GM18951 (cell line): ENCODE measurements around the gene PSD.

Experiments
- POLR2A ChIP-seq: IDR thresholded peaks from 4 replicates; pipeline ENCODE4 v1.6.1; 2011; ENCODE audit warnings: mild to moderate bottlenecking; ENCODE audit not compliant: insufficient read length, insufficient read depth; ENCODE audit errors: extremely low read depth
- in situ Hi-C: fragments of 300-500 bp; cut with MboI; formaldehyde crosslinking; loops from one replicate; pipeline ENCODE4 v1.12.0; 2022; ENCODE audit warnings: low sequenced_read_pairs, mixed read lengths, inconsistent platforms; ENCODE audit not compliant: unreplicated experiment

Gene PSD

DNA sequence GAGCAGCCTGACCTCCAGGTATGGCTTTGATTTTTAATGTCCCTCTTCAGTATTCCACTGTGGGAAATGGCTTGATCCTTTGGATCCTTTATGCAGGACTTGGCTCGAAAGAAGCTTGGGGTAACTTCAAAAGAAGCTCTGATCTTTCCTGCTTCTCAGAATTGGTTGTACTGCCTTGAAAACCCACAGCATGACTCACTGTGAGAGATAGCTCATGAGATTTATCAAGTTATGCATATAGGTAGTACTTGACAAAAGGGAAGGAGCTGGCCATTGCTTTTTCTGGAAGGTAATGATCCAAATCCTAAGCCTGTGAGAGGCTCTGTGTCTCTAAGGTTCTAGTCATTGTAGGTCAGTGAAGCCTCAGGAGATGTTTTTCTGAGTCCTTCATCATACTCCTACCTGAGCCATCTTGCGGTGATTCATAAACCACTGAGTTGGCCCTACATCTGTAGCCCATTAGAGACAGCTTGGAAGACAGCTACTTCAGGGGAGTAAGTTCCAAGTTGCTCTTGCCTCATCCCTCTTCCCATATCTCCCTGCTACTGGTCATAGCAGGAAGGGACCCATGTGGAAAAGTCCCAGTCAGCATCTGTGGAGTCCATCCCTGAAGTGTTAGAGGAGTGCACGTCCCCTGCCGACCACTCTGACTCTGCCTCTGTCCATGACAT lies 59.7 kb downstream of the PSD start:
- in situ Hi-C loops, result loop anchor here (10.0 kb wide), 1 partner anchor 194 kb away; no protein-coding TSS in a partner anchor
- no peak for TF ChIP-seq POLR2A

- in situ Hi-C loops, result loop anchor here (10.0 kb wide), 1 partner anchor 190 kb away; no protein-coding TSS in a partner anchor
- no peak for TF ChIP-seq POLR2A
Observed at GRCh38 chr10:102354451-102354850, 64.1 kb downstream of the PSD start.
